GM21367 (cell line): ENCODE data around the gene NANOS2.
"Not testable (repeated sequence)": the region's sequence is repeated elsewhere in the genome, so short reads cannot be mapped to it uniquely, and the experiment has no call there.

Source experiments
- ATAC-seq: cut with Tn5 transposase; IDR thresholded peaks from one replicate; pipeline ENCODE4 v1.9.1; 2021; ENCODE audit not compliant: unreplicated experiment

The NANOS2 gene

GRCh38 chr19:45878043-45878794 lies 36.4 kb downstream of the NANOS2 start:
- ATAC-seq: no peak

- ATAC-seq: no peak
Observed at GRCh38 chr19:45876411-45877197, 38.0 kb downstream of the NANOS2 start.

- ATAC-seq: no peak
Observed at GRCh38 chr19:45876161-45876410, 38.5 kb downstream of the NANOS2 start.

GRCh38 chr19:45874620-45874966 lies 40.0 kb downstream of the NANOS2 start:
- ATAC-seq: no peak

- no peak for ATAC-seq
Observed at GRCh38 chr19:45873219-45873772, 41.3 kb downstream of the NANOS2 start.

- ATAC-seq: no peak
Observed at GRCh38 chr19:45872095-45872919, 42.3 kb downstream of the NANOS2 start.

GRCh38 chr19:45870798-45871197 lies 43.8 kb downstream of the NANOS2 start:
- ATAC-seq: no peak

- not testable (repeated sequence) for ATAC-seq
Observed at GRCh38 chr19:45867241-45867640, 47.3 kb downstream of the NANOS2 start.

GRCh38 chr19:45866400-45867176 lies 48.0 kb downstream of the NANOS2 start:
- ATAC-seq: no peak

- no peak for ATAC-seq
Observed at GRCh38 chr19:45865269-45865948, 49.2 kb downstream of the NANOS2 start.

- no peak for ATAC-seq
Observed at GRCh38 chr19:45864629-45865082, 49.9 kb downstream of the NANOS2 start.

GRCh38 chr19:45863840-45864628 lies 50.5 kb downstream of the NANOS2 start, which contains the start of gene FOXA3:
Gene FOXA3, plus strand, starts transcription at chr19:45864326. Its CDS starts 131 bp downstream, at chr19:45864457.
- no peak for ATAC-seq

GRCh38 chr19:45863335-45863839 lies 51.2 kb downstream of the NANOS2 start:
- no peak for ATAC-seq
